GM12878 (cell line): ENCODE data around the gene RPS8. TPM values are rescaled to one million over a fixed set of nuclear protein-coding genes. Genes with fewer than 3 reads are reported as not detected.

ENCODE experiments used
- ATAC-seq: fragments of 200-7000 bp; cut with Tn5 transposase; 3 replicates; pipeline ENCODE4 v1.9.1; 2020; ENCODE audit warnings: mild to moderate bottlenecking, moderate library complexity
- BruUV-seq: library from RNA; stranded (reverse); fragments of 400-500 nt; replicated peaks from 2 replicates; lab custom pipeline; 2021; lab: Mats Ljungman, UMichigan
- CTCF ChIA-PET: fragments of 300-600 bp; sonication (Branson Sonifier 250); formaldehyde crosslinking; extraction: SDS; loops from one replicate; lab custom pipeline; 2021; ENCODE audit warnings: inconsistent platforms; lab: Yijun Ruan, JAX
- POLR2A ChIA-PET: fragments of 350-600 bp; formaldehyde crosslinking; extraction: SDS; loops from one replicate; lab custom pipeline; 2021; ENCODE audit warnings: inconsistent platforms; lab: Charles Lee
- RAD21 ChIA-PET: fragments of 300-600 bp; sonication (Branson Sonifier 250); formaldehyde crosslinking; loops from one replicate; lab custom pipeline; 2023; ENCODE audit warnings: antibody characterized with exemption; ENCODE audit not compliant: unreplicated experiment; lab: Charles Lee
- SMC1A ChIA-PET: fragments of 300-600 bp; sonication (Branson Sonifier 250); formaldehyde crosslinking; loops from one replicate; lab custom pipeline; 2023; ENCODE audit not compliant: unreplicated experiment, uncharacterized antibody; lab: Charles Lee
- DNase-seq: peaks from one replicate; pipeline ENCODE4 v3.0.0-alpha.2; 2011; ENCODE audit warnings: low read depth, low spot score
- FAIRE-seq: peaks from 3 replicates; lab custom pipeline; 2011; peaks lifted over from hg19 to GRCh38; lab: Jason Lieb, UNC
- H2AFZ ChIP-seq: 2 replicates; pipeline ENCODE4 v1.6.0; 2011; ENCODE audit warnings: low read depth, low read length, control low read depth; ENCODE audit not compliant: control insufficient read depth
- H3K27ac ChIP-seq: 2 replicates; pipeline ENCODE4 v1.5.1; 2011; ENCODE audit warnings: control low read depth; ENCODE audit not compliant: control insufficient read depth, insufficient read depth
- H3K27me3 ChIP-seq, 2 experiments: replicated peaks in 1 of 2; 2 replicates each; pipeline versions ENCODE4 v1.6.0 to v1.6.1; 2011; ENCODE audit warnings: low read length in 1 of 2; ENCODE audit not compliant: control insufficient read depth in 2 of 2, insufficient read depth in 2 of 2
- H3K36me3 ChIP-seq, 2 experiments: 2 replicates each; pipeline ENCODE4 v1.5.1; 2011; ENCODE audit warnings: low read length in 1 of 2; ENCODE audit not compliant: control insufficient read depth in 2 of 2, insufficient read depth in 2 of 2
- H3K4me1 ChIP-seq: 2 replicates; pipeline ENCODE4 v1.6.1; 2011; ENCODE audit warnings: mild to moderate bottlenecking, low read length, moderate library complexity, mixed read lengths; ENCODE audit not compliant: control insufficient read depth, insufficient read depth
- H3K4me2 ChIP-seq: 2 replicates; pipeline ENCODE4 v1.6.0; 2011; ENCODE audit warnings: control low read depth; ENCODE audit not compliant: control insufficient read depth, insufficient read depth
- H3K4me3 ChIP-seq: fragments of 200-600 bp; sonication (generic); 2 replicates; pipeline ENCODE4 v1.5.1; 2016
- H3K79me2 ChIP-seq: 2 replicates; pipeline ENCODE4 v1.6.0; 2011; ENCODE audit warnings: low read length; ENCODE audit not compliant: control insufficient read depth, insufficient read depth
- H3K9ac ChIP-seq: 2 replicates; pipeline ENCODE4 v1.8.0; 2011; ENCODE audit warnings: low read length, control low read depth, mixed read lengths; ENCODE audit not compliant: control insufficient read depth, insufficient read depth
- H3K9me3 ChIP-seq: replicated peaks from 3 replicates; pipeline ENCODE4 v1.5.1; 2011; ENCODE audit warnings: mild to moderate bottlenecking, low read length; ENCODE audit not compliant: control insufficient read depth, insufficient read depth
- H4K20me1 ChIP-seq: 2 replicates; pipeline ENCODE4 v1.6.0; 2011; ENCODE audit not compliant: control insufficient read depth, insufficient read depth
- CHD2 ChIP-seq: IDR thresholded peaks from 2 replicates; pipeline ENCODE4 v1.6.1; 2011; ENCODE audit warnings: low read depth, low read length, improper control_type of control experiment, borderline replicate concordance
- HDGF ChIP-seq: fragments of 450-650 bp; IDR thresholded peaks from 2 replicates; pipeline ENCODE4 v1.6.1; 2016; ENCODE audit warnings: antibody characterized with exemption
- IRF4 ChIP-seq: IDR thresholded peaks from 2 replicates; pipeline ENCODE4 v1.6.1; 2011; ENCODE audit warnings: low read depth, low read length
- RELA ChIP-seq: fragments of 450-650 bp; IDR thresholded peaks from 2 replicates; pipeline ENCODE4 v1.8.0; 2014; ENCODE audit warnings: borderline replicate concordance; ENCODE audit not compliant: partially characterized antibody
- ZNF592 ChIP-seq: fragments of 450-650 bp; IDR thresholded peaks from 2 replicates; pipeline ENCODE4 v1.6.1; 2017; ENCODE audit warnings: mild to moderate bottlenecking, moderate library complexity
- WGBS: methylation state at CpG from one replicate; pipeline ENCODE4 v1.1.6; 2016; ENCODE audit warnings: low lambda C conversion rate; ENCODE audit not compliant: insufficient replicate concordance, insufficient coverage; ENCODE audit errors: missing lambda C conversion rate; 5-methylcytosine and 5-hydroxymethylcytosine counted together
- in situ Hi-C: fragments of 300-500 bp; cut with MboI; formaldehyde crosslinking; loops from 9 replicates; pipeline ENCODE4 v1.14.3; 2018; ENCODE audit warnings: mixed read lengths
- intact Hi-C: fragments of 100-400 bp; cut with micrococcal nuclease; formaldehyde crosslinking; loops from one replicate; pipeline ENCODE4 v1.14.2; 2022; ENCODE audit not compliant: unreplicated experiment
- polyA plus RNA-seq, 11 experiments: library from polyadenylated mRNA; depleted of rRNA in 4 of 11; unstranded in 6 of 11; stranded (reverse) in 5 of 11; fragments of >200 nt; fragmentation: Nextera tagmentation in 4 of 11; fragmentation: Illumina TruSeq in 1 of 11; extraction: Ambion mirVana in 4 of 11; extraction: Trizol in 1 of 11; gene quantifications; 1 replicate in 1 of 11; 2 replicates in 10 of 11; pipeline versions ENCODE4 v1.2.1 to v1.2.3, GENCODE V29; 2011 to 2016; ENCODE audit warnings: inconsistent platforms in 2 of 11, missing spikeins in 2 of 11, low read depth in 1 of 11
- total RNA-seq, 4 experiments: library from RNA; depleted of rRNA in 3 of 4; stranded (reverse); fragments of >200 nt in 3 of 4; fragmentation: Illumina TruSeq in 1 of 4; extraction: Trizol in 1 of 4; gene quantifications; 2 replicates each; pipeline versions ENCODE4 v1.2.1 to v1.2.3, GENCODE V29; 2013 to 2021
- TF ChIP-seq, protein P1 (sequence below): fragments of 450-650 bp; formaldehyde crosslinking; IDR thresholded peaks from 2 replicates; pipeline ENCODE4 v1.5.0; 2022; ENCODE audit warnings: mild to moderate bottlenecking, missing genetic modification characterization

RPS8 gene
- total and polyA plus RNA-seq, 10 of the 15 experiments (the other 5 are each of a cell fraction or from before 2014, with no cell fraction given): 1,296 to 3,461 (median 2,877) TPM

- Histone ChIP-seq H3K79me2 (peaks cover 21% of the 10 kb centered on the region), H2AFZ (no peak overlapping the region), H3K27ac (no peak overlapping the region), H3K4me1 (peaks cover 30% of the 10 kb centered on the region), H3K27me3 (no peaks in the 10 kb centered on the region), H3K4me2 (no peak overlapping the region; the same call in 1 of the 2 replicates), H3K4me3 (no peak overlapping the region), H4K20me1 (no peaks in the 10 kb centered on the region), H3K36me3 (peaks cover 6 to 9% of the 10 kb centered on the region in 2 experiments), H3K9me3 (no peaks in the 10 kb centered on the region), H3K9ac (no peak overlapping the region)
- BruUV-seq: no TSS peak
- in situ Hi-C loops: no loop called here
- ChIA-PET POLR2A (interaction anchor here (1.2 to 6.9 kb wide), 4 partner anchors 11 to 81 kb away, joined by 3 to 56 read pairs (median 4); no protein-coding TSS in a partner anchor), RAD21 (no interaction called here), SMC1A (no interaction called here), CTCF (no interaction called here)
- 93% methylated on average over 9 of the region's 9 CpGs for WGBS
- no peak for FAIRE-seq
- intact Hi-C loops: no loop called here
- no peak for TF ChIP-seq ZNF592
- TF ChIP-seq IRF4: no peak
- TF ChIP-seq RELA: no peak
- TF ChIP-seq, protein P1, sequence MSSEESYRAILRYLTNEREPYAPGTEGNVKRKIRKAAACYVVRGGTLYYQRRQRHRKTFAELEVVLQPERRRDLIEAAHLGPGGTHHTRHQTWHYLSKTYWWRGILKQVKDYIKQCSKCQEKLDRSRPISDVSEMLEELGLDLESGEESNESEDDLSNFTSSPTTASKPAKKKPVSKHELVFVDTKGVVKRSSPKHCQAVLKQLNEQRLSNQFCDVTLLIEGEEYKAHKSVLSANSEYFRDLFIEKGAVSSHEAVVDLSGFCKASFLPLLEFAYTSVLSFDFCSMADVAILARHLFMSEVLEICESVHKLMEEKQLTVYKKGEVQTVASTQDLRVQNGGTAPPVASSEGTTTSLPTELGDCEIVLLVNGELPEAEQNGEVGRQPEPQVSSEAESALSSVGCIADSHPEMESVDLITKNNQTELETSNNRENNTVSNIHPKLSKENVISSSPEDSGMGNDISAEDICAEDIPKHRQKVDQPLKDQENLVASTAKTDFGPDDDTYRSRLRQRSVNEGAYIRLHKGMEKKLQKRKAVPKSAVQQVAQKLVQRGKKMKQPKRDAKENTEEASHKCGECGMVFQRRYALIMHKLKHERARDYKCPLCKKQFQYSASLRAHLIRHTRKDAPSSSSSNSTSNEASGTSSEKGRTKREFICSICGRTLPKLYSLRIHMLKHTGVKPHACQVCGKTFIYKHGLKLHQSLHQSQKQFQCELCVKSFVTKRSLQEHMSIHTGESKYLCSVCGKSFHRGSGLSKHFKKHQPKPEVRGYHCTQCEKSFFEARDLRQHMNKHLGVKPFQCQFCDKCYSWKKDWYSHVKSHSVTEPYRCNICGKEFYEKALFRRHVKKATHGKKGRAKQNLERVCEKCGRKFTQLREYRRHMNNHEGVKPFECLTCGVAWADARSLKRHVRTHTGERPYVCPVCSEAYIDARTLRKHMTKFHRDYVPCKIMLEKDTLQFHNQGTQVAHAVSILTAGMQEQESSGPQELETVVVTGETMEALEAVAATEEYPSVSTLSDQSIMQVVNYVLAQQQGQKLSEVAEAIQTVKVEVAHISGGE (CRISPR knock-in tag): no peak
- TF ChIP-seq CHD2: no peak
- TF ChIP-seq HDGF: no peak
- no peak for ATAC-seq
- no peak for DNase-seq
These were observed 27.6 kb downstream of the RPS8 start for GRCh38 chr1:44803062-44803311.
